Endothelial cell of umbilical vein (primary cell): ENCODE measurements around the gene EML1. TPM values are rescaled to one million over a fixed set of nuclear protein-coding genes. Genes with fewer than 3 reads are reported as not detected.

Experiments used
- BruUV-seq: library from RNA; stranded (reverse); fragments of 400-500 nt; replicated peaks from 2 replicates; lab custom pipeline; 2021; lab: Mats Ljungman, UMichigan
- CTCF ChIA-PET: fragments of 300-600, 350-600 bp; sonication (Branson Sonifier 250); formaldehyde crosslinking; loops from one replicate; lab custom pipeline; 2021; ENCODE audit warnings: antibody characterized with exemption, inconsistent platforms; lab: Charles Lee
- POLR2A ChIA-PET: fragments of 300-600, 350-600 bp; sonication (Branson Sonifier 250); formaldehyde crosslinking; loops from one replicate; lab custom pipeline; 2021; ENCODE audit warnings: antibody characterized with exemption, inconsistent platforms; lab: Charles Lee
- DNase-seq: peaks from one replicate; pipeline ENCODE4 v3.0.0-alpha.2; 2011; ENCODE audit warnings: low read depth, low spot score
- FAIRE-seq: peaks from 2 replicates; lab custom pipeline; 2011; peaks lifted over from hg19 to GRCh38; lab: Jason Lieb, UNC
- H2AFZ ChIP-seq: 2 replicates; pipeline ENCODE4 v1.6.0; 2012; ENCODE audit warnings: low read depth, low read length, control low read depth, inconsistent platforms
- H3K27ac ChIP-seq: 2 replicates; pipeline ENCODE4 v1.5.1; 2011; ENCODE audit warnings: low read depth, mild to moderate bottlenecking, control low read depth, low read length, moderate library complexity; ENCODE audit not compliant: insufficient read depth
- H3K27me3 ChIP-seq, 2 experiments: 2 replicates each; pipeline versions ENCODE4 v1.6.0 to v1.6.1; 2011; ENCODE audit warnings: low read length in 2 of 2, mixed read lengths in 1 of 2; ENCODE audit not compliant: control insufficient read depth in 2 of 2, insufficient read depth in 2 of 2
- H3K36me3 ChIP-seq, 2 experiments: 2 replicates in 1 of 2; 3 replicates in 1 of 2; pipeline ENCODE4 v1.5.1; 2011; ENCODE audit warnings: low read length in 2 of 2, mild to moderate bottlenecking in 1 of 2, moderate library complexity in 1 of 2; ENCODE audit not compliant: control insufficient read depth in 2 of 2, insufficient read depth in 2 of 2; ENCODE audit errors: extremely low read depth in 1 of 2
- H3K4me1 ChIP-seq: 3 replicates; pipeline ENCODE4 v1.5.1; 2011; ENCODE audit warnings: mild to moderate bottlenecking, low read length; ENCODE audit not compliant: control insufficient read depth, insufficient read depth; ENCODE audit errors: extremely low read depth
- H3K4me2 ChIP-seq: 2 replicates; pipeline ENCODE4 v1.6.1; 2011; ENCODE audit warnings: low read length, control low read depth, mixed read lengths; ENCODE audit not compliant: insufficient read depth
- H3K4me3 ChIP-seq, 3 experiments: fragments of 200-600 bp in 1 of 3; sonication (generic), shearing (Covaris generic) in 1 of 3; replicated peaks in 1 of 3; 2 replicates each; pipeline ENCODE4 v1.5.1; 2011 to 2016; ENCODE audit warnings: control low read depth in 3 of 3, low read length in 3 of 3, mild to moderate bottlenecking in 2 of 3, inconsistent platforms in 1 of 3, low read depth in 1 of 3, moderate library complexity in 1 of 3; ENCODE audit not compliant: insufficient read depth in 1 of 3
- H3K79me2 ChIP-seq: 2 replicates; pipeline ENCODE4 v1.6.0; 2012; ENCODE audit warnings: low read length, inconsistent platforms; ENCODE audit not compliant: control insufficient read depth, insufficient read depth
- H3K9ac ChIP-seq: replicated peaks from 2 replicates; pipeline ENCODE3; 2011; ENCODE audit warnings: low read length, control low read depth; ENCODE audit not compliant: insufficient read depth; ENCODE audit errors: extremely low read depth
- H3K9me1 ChIP-seq: replicated peaks from 3 replicates; pipeline ENCODE4 v1.6.0; 2011; ENCODE audit warnings: mild to moderate bottlenecking, low read length; ENCODE audit not compliant: control insufficient read depth, insufficient read depth; ENCODE audit errors: extremely low read depth
- H3K9me3 ChIP-seq: replicated peaks from 2 replicates; pipeline ENCODE4 v1.5.1; 2012; ENCODE audit warnings: low read length, inconsistent platforms; ENCODE audit not compliant: control insufficient read depth, insufficient read depth
- H4K20me1 ChIP-seq: replicated peaks from 2 replicates; pipeline ENCODE3; 2011; ENCODE audit warnings: mild to moderate bottlenecking, low read length; ENCODE audit not compliant: control insufficient read depth, insufficient read depth; ENCODE audit errors: extremely low read depth
- CTCF ChIP-seq, 2 donors: IDR thresholded peaks; 1 replicate in 1 of 2; 2 replicates in 1 of 2; pipeline ENCODE4 v1.5.1; 2011; ENCODE audit warnings: low read length in 2 of 2, mild to moderate bottlenecking in 2 of 2, moderate library complexity in 2 of 2, control low read depth in 1 of 2, inconsistent platforms in 1 of 2, low read depth in 1 of 2; ENCODE audit not compliant: insufficient read depth in 1 of 2; ENCODE audit errors: extremely low read depth in 1 of 2
- EZH2 ChIP-seq: IDR thresholded peaks from 2 replicates; pipeline ENCODE4 v1.6.1; 2012; ENCODE audit warnings: borderline replicate concordance, low read depth, mild to moderate bottlenecking, moderate library complexity, low read length, inconsistent platforms; ENCODE audit not compliant: severe bottlenecking
- FOS ChIP-seq: IDR thresholded peaks from 2 replicates; pipeline ENCODE4 v1.6.1; 2011; ENCODE audit warnings: mild to moderate bottlenecking, low read length, moderate library complexity, borderline replicate concordance; ENCODE audit not compliant: insufficient read depth
- GATA2 ChIP-seq: IDR thresholded peaks from 2 replicates; pipeline ENCODE4 v1.7.0; 2011; ENCODE audit warnings: low read depth, mild to moderate bottlenecking, moderate library complexity, mixed read lengths, low read length; ENCODE audit not compliant: insufficient read length, insufficient read depth
- JUN ChIP-seq: IDR thresholded peaks from 2 replicates; pipeline ENCODE4 v1.6.1; 2011; ENCODE audit warnings: borderline replicate concordance, low read depth; ENCODE audit not compliant: insufficient read length, insufficient read depth
- MAX ChIP-seq: IDR thresholded peaks from 2 replicates; pipeline ENCODE4 v1.6.1; 2011; ENCODE audit not compliant: insufficient read depth, insufficient read length
- MYC ChIP-seq: IDR thresholded peaks from one replicate; pipeline ENCODE4 v1.6.1; 2011; ENCODE audit warnings: mild to moderate bottlenecking, low read depth, low read length
- POLR2A ChIP-seq: IDR thresholded peaks from 2 replicates; pipeline ENCODE4 v1.6.1; 2012; ENCODE audit warnings: low read depth, mild to moderate bottlenecking, control low read depth, low read length
- POLR2AphosphoS5 ChIP-seq: IDR thresholded peaks from 2 replicates; pipeline ENCODE4 v1.6.1; 2012; ENCODE audit warnings: low read depth, mild to moderate bottlenecking, control low read depth, low read length, moderate library complexity; ENCODE audit not compliant: insufficient read depth
- dilution Hi-C: fragments of 300-500 bp; cut with MboI; formaldehyde crosslinking; loops from one replicate; pipeline ENCODE4 v1.15.0; 2019; ENCODE audit warnings: low sequenced_read_pairs; ENCODE audit not compliant: extremely low pct_ligation_motif_present
- intact Hi-C: fragments of 100-400 bp; cut with micrococcal nuclease; formaldehyde crosslinking; loops from one replicate; pipeline ENCODE4 v1.10.0; 2022
- polyA plus RNA-seq, 4 experiments: library from polyadenylated mRNA; depleted of rRNA in 3 of 4; stranded (reverse) in 3 of 4; unstranded in 1 of 4; fragments of >200 nt; gene quantifications; 2 replicates each; pipeline versions ENCODE4 v1.2.1 to v1.2.3, GENCODE V29; 2011 to 2012; ENCODE audit warnings: missing spikeins in 1 of 4
- total RNA-seq: library from RNA; stranded (reverse); gene quantifications from 2 replicates; pipeline ENCODE4 v1.2.3, GENCODE V29; 2021

EML1 gene
- total and polyA plus RNA-seq, 2 donors (not counting 3 experiments of a cell fraction or from before 2014, with no cell fraction given) = 22.9 to 33.0 TPM

GRCh38 chr14:99839696-99840095 is 46.5 kb downstream of the EML1 start:
- DNase-seq = no peak
- intact Hi-C loops (no loop called here), dilution Hi-C loops (no loop called here)
- Histone ChIP-seq H3K9me3 (no peaks in the 10 kb centered on the region), H3K4me3 (no peak overlapping the region), H3K27me3 (no peaks in the 10 kb centered on the region), H3K4me1 (no peaks in the 10 kb centered on the region), H2AFZ (no peak overlapping the region), H3K4me2 (no peak overlapping the region), H3K79me2 (peaks cover 3% of the 10 kb centered on the region), H3K36me3 (no peaks in the 10 kb centered on the region), H3K9ac (no peak overlapping the region), H4K20me1 (peaks cover 3% of the 10 kb centered on the region), H3K27ac (no peak overlapping the region), H3K9me1 (no peaks in the 10 kb centered on the region)
- CTCF ChIA-PET = interaction anchor here (0.5 to 1.7 kb wide), 5 partner anchors 11 to 60 kb away, joined by 3 to 5 read pairs (median 3); no protein-coding TSS in a partner anchor
- FAIRE-seq = no peak
- no TSS peak for BruUV-seq
- TF ChIP-seq CTCF (IDR thresholded peaks at IDR 0.05; ENCODE audit: extremely low read depth in 1 of 2, insufficient read depth in 1 of 2, low read depth in 1 of 2, low read length in 2 of 2) (no peak), JUN (no peak), MYC (no peak), POLR2A (no peak), POLR2AphosphoS5 (no peak), GATA2 (no peak), EZH2 (no peak), MAX (no peak), FOS (no peak)
- POLR2A ChIA-PET = no interaction called here
